HUDEP-2 (cell line): ENCODE data around the gene GALR3.

ENCODE experiments used
- DNase-seq, 76 experiments: peaks; one replicate each; lab custom pipeline; 2025; ENCODE audit not compliant: unreplicated experiment in 76 of 76; lab: John Stamatoyannopoulos, UW

Gene GALR3

DNA sequence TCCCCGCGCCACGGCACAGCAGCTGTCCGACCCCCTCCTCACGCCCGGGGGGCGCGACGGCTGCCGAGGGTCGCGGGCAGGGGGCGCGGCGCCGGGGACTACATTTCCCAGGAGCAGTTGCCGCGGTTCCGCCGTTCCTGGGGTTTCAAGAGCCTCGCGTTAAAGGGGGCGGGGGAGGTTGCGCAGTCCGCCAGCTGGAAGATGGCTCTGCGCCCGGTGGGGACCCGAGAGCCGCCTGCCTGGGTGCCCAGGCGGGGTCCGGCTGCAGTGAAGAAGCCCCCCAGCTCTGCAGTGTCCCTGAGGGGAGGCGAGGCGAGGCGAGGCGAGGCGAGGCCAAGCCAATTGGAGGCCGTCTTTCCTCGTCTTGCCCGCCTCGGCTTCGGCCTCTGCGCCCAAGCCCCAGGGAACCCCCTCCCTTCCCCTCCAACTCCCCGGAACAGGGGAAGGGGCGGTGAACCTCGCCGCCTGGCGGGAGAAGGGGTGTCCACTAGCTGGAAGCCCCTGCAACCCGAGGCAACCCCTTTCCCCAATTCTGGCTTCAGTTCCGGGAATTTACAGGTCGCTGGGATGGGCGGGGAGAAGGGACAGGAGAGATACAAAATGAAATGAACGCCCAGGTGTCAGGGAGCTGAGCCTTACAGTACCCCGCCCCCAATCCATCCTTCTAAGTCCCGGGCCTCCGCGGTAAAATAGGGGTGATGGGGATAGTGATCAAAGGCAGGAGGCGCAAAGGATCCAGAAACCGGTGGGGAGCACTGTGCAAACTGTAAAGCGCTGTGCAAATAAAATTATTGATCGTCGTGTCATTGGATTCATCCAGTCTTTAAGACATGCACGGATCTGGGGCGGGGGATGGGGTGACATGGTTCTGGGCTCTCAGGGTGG is 20.6 kb upstream of the GALR3 start:
- DNase-seq = peak in 11 of 76 experiments; percentile 8 to 73 (median 28)

GRCh38 chr22:37803195-37803638 is 20.0 kb upstream of the GALR3 start:
- DNase-seq = peak in 69 of 76 experiments; percentile 8 to 85 (median 63)

GRCh38 chr22:37803639-37804351 is 19.4 kb upstream of the GALR3 start:
- peak in 1 of 76 experiments; percentile 30 for DNase-seq

DNA sequence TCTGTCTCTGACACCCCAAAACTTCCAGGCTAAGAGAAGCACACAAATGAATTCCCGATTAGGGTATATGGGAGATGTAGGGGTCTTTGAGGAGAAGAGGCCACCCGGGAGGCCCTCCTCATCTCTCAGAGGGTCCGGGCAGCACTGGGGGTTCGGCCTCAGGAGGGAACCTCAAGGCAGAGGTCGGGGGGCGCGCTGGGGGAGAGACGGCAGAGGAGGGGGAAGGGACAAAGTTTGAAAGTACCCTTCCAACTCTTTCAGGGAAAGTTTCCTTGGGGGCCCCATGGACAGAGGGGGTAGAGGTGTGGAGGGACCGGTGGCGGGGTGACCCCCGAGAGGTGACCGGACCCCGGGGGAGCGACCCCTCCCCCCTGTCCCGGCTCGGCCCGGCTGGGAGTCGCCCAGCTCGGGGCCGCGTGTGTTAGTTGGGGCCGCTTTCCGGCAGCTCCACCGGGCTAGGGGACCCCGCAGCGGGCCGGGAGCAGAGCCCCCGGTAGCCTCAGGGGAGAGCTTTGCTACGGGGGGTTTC is 18.8 kb upstream of the GALR3 start:
- DNase-seq = peak in 1 of 76 experiments; percentile 24

DNA sequence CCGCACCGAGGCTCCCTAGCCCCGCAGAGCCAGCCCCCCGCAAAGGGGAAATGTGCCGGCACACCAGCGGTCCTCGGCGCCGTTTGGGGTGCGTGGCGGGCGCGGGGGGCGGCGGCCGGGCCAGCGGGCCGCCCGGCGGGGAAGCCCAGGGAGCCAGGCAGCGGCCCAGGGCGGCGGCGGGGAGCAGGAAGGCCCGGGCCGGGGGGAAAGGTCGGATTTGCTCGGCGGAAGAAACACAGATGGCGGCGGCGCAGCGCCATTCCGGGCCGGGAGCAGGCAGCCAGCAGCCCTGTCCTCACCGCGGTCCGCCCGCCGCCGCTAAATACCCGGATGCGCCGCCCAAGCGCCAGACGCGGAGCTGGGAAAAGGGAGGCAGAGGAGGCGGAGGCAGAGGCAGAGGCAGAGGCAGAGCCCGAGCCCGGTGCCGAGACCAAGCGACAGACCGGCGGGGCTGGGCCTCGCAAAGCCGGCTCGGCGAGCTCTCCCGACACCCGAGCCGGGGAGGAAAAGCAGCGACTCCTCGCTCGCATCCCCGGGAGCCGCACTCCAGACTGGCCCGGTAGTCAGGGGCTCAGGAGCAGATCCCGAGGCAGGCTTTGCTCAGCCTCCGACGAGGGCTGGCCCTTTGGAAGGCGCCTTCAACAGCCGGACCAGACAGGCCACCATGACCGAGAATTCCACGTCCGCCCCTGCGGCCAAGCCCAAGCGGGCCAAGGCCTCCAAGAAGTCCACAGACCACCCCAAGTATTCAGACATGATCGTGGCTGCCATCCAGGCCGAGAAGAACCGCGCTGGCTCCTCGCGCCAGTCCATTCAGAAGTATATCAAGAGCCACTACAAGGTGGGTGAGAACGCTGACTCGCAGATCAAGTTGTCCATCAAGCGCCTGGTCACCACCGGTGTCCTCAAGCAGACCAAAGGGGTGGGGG is 18.0 kb upstream of the GALR3 start:
- DNase-seq = peak in 42 of 76 experiments; percentile 1 to 65 (median 38)

- no peak for DNase-seq
Observed at GRCh38 chr22:37805810-37806277, 17.3 kb upstream of the GALR3 start.

DNA sequence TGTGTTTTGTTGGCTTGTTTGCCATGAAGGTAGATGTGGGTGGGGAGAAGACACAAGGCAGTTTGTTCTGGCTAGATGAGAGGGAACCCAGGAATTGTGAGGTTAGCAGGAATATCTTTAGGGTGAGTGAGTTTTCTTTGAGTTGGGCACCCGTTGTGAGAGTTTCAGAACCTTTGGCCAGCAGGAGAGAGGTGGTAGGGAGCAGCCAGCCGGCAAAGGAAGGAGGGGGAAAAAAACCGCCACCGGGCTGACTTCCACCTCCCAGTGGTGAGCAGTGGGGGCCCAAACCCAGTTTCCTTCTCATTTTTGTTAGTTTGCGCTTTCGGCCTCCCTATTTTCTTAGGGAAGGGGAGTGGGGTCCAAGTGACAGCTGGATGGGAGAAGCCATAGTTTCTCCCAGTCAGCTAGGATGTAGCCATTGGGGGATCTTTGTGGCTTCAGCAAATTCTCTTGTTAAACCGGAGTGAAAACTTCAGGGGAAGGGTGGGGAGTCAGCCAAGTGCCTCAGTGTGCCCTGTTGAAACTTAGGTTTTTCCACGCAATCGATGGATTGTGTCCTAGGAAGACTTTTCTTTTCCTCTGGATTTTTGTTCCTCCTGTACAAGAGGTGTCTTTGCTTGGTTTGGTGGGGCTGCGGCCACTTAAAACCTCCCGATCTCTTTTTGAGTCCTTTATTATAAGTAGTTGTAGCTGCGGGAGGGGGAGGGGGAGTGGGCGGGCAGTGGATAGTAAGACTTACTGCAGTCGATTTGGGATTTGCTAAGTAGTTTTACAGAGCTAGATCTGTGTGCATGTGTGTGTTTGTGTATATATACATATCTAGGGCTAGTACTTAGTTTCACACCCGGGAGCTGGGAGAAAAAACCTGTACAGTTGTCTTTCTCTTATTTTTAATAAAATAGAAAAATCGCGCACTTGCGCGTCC is 16.5 kb upstream of the GALR3 start:
- DNase-seq = peak in 6 of 76 experiments; percentile 5 to 42 (median 16)

- peak in 74 of 76 experiments; percentile 53 to 95 (median 91) for DNase-seq
Observed at GRCh38 chr22:37807410-37808293, 15.5 kb upstream of the GALR3 start, which contains the start of gene GCAT. Gene GCAT, plus strand, starts transcription at chr22:37807934. Its CDS starts 34 bp downstream, at chr22:37807968.

DNA sequence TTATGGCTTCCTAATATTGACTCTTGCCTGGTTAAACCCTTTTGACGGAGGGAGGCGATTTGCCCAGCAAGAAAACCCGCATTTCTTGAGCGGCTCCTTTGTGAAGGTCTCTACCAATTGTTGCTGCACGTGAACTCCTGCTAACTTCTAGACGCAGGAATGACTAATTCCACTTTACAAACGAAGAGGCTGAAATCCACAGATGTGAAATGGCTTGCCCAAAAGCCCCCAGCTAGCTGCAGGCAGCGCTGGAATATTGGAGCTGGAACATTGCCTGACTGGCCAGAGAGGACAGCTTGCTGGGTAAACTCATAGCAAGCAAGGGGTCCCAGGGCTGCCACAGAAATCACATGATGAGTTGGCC is 14.9 kb upstream of the GALR3 start:
- peak in 1 of 76 experiments; percentile 41 for DNase-seq

DNA sequence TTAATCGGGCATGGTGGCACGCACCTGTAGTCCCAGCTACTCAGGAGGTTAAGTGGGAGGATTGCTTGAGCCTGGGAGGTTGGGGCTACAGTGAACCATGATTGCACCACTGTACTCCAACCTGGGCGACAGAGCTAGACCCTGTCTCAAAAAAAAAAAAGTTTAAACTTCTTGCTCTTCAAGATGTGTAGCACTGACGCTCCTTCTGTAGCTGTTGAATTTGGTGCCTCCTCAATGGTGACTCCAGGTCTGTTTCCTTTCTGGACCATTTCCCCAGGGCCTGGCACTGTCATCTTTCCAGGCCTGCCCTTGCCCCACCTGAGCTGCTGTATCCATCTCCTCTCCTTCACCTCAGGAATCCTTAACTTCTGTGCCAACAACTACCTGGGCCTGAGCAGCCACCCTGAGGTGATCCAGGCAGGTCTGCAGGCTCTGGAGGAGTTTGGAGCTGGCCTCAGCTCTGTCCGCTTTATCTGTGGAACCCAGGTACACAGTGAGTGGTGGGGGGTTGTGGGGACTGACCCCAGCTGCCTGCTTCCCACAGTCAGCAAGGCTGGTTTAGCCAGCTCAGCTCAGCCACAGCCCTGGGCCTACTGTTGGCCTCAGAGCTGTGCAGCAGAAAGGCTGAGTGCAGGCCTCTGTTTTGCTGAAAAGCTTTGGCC is 13.4 kb upstream of the GALR3 start:
- no peak for DNase-seq

GRCh38 chr22:37811867-37812266 is 11.3 kb upstream of the GALR3 start:
- no peak for DNase-seq

GRCh38 chr22:37812869-37813678 is 10.1 kb upstream of the GALR3 start:
- DNase-seq = no peak

- DNase-seq = no peak
Observed at GRCh38 chr22:37815593-37815992, 7.6 kb upstream of the GALR3 start.

- DNase-seq = no peak
Observed at GRCh38 chr22:37816543-37817180, 6.5 kb upstream of the GALR3 start.

- DNase-seq = peak in 66 of 76 experiments; percentile 11 to 77 (median 58)
Observed at GRCh38 chr22:37817705-37818408, 5.3 kb upstream of the GALR3 start.
